Kidney (tissue), 14 donors: ENCODE results near the gene PUS7L. TPM values are rescaled to one million over a fixed set of nuclear protein-coding genes. Genes with fewer than 3 reads are reported as not detected.
"Not testable (repeated sequence)": the region's sequence is repeated elsewhere in the genome, so short reads cannot be mapped to it uniquely, and the experiment has no call there.

Source experiments
- DNase-seq, 5 donors: peaks; one replicate each; pipeline ENCODE4 v3.0.0-alpha.2; 2013 to 2020
- FAIRE-seq: peaks from 2 replicates; lab custom pipeline; 2012; peaks lifted over from hg19 to GRCh38; lab: Jason Lieb, UNC
- H3K27ac ChIP-seq, 2 donors: one replicate each; pipeline ENCODE4 v1.7.0; 2013; ENCODE audit warnings: low read depth in 2 of 2, low read length in 2 of 2, inconsistent platforms in 1 of 2
- H3K27me3 ChIP-seq: one replicate; pipeline ENCODE4 v1.7.1; 2013; ENCODE audit warnings: low read length, inconsistent platforms; ENCODE audit not compliant: control insufficient read depth, insufficient read depth
- H3K36me3 ChIP-seq, 3 donors: one replicate each; pipeline versions ENCODE4 v1.7.0 to v1.7.1; 2013; ENCODE audit warnings: low read length in 3 of 3, control low read depth in 1 of 3, inconsistent platforms in 1 of 3; ENCODE audit not compliant: insufficient read depth in 3 of 3, control insufficient read depth in 2 of 3
- H3K4me1 ChIP-seq, 3 donors: one replicate each; pipeline versions ENCODE4 v1.7.0 to v1.7.1; 2013; ENCODE audit warnings: low read length in 3 of 3, inconsistent platforms in 1 of 3, low read depth in 1 of 3; ENCODE audit not compliant: control insufficient read depth in 2 of 3, insufficient read depth in 2 of 3
- H3K4me3 ChIP-seq, 3 donors: one replicate each; pipeline versions ENCODE4 v1.7.0 to v1.8.1; 2013; ENCODE audit warnings: low read length in 3 of 3, control low read depth in 1 of 3, inconsistent platforms in 1 of 3
- H3K9ac ChIP-seq, 3 donors: one replicate each; pipeline versions ENCODE4 v1.7.0 to v1.7.1; 2013; ENCODE audit warnings: low read length in 3 of 3, control low read depth in 1 of 3, inconsistent platforms in 1 of 3
- H3K9me3 ChIP-seq, 3 donors: one replicate each; pipeline versions ENCODE4 v1.7.0 to v1.7.1; 2013; ENCODE audit warnings: low read length in 3 of 3, control low read depth in 1 of 3, inconsistent platforms in 1 of 3; ENCODE audit not compliant: control insufficient read depth in 2 of 3, insufficient read depth in 1 of 3
- CTCF ChIP-seq: IDR thresholded peaks from 3 replicates; pipeline ENCODE4 v1.5.1; 2012; ENCODE audit warnings: mild to moderate bottlenecking, moderate library complexity, borderline replicate concordance; ENCODE audit not compliant: insufficient read depth; ENCODE audit errors: extremely low read depth
- intact Hi-C: fragments of 100-400 bp; cut with DNase I; formaldehyde crosslinking; loops from one replicate; pipeline ENCODE4 v1.11.1; 2022
- polyA plus RNA-seq: library from polyadenylated mRNA; stranded (reverse); fragments of 350-450 nt; fragmentation: Illumina TruSeq; extraction: RNeasy Lipid Tissue Mini Kit (QIAGEN cat#74804); gene quantifications from one replicate; pipeline ENCODE4 v1.2.3, GENCODE V29; 2014; ENCODE audit warnings: low read depth, low replicate concordance; ENCODE audit not compliant: insufficient read depth
- total RNA-seq: library from RNA; stranded (reverse); fragmentation: NEBNext Ultra II Directional; extraction: Animal tissue kit (Norgen Biotek cat#: 25700); gene quantifications from one replicate; pipeline ENCODE4 v1.2.1, GENCODE V29; 2021
- donor health status: control.
- donor health status: control.
- donor health status: control.
- donor health status: control.
- donor health status: control.
- donor health status: DM: yes; HTN: yes; CAD: no.
- donor health status: Normal renal cell carcinoma (clear cell type).

The PUS7L gene
- total and polyA plus RNA-seq, 2 donors from 2014 or later: 1.8 to 14.5 TPM

- H3K27ac ChIP-seq, FAIRE-seq, intact Hi-C loops, H3K4me3 ChIP-seq, H3K36me3 ChIP-seq, H3K27me3 ChIP-seq, DNase-seq, H3K9me3 ChIP-seq, H3K4me1 ChIP-seq, H3K9ac ChIP-seq: not testable (repeated sequence)
Observed at GRCh38 chr12:43701194-43701593, 57.4 kb downstream of the PUS7L start.

DNA sequence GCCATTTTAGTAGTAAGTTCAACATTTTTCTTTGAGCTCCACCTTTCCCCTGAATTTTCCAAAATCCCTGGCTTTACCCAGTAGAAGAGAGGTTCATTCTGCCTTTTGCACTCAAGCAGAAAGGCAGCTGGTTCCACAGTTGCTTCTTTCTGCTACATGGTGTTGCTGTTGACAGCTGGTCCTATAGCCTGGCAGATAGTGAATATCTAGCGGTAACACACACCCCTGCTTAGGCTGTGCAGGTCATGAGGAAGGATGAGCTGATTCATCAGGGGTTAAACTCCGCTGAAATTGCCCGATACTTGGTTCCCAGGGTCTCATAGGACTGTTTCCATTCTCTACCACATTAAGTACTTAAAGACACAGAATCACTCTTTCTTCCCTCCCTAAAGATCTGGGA is 62.4 kb downstream of the PUS7L start:
- no peaks in the 10 kb centered on the region for H3K27me3 ChIP-seq
- DNase-seq (no peak), FAIRE-seq (no peak)
- intact Hi-C loops: no loop called here
- no peak for TF ChIP-seq CTCF
- no peak overlapping the region for H3K9ac ChIP-seq
- H3K27ac ChIP-seq: no peak overlapping the region
- no peak overlapping the region for H3K4me3 ChIP-seq
- H3K36me3 ChIP-seq: no peaks in the 10 kb centered on the region
- no peaks in the 10 kb centered on the region for H3K4me1 ChIP-seq
- no peaks in the 10 kb centered on the region for H3K9me3 ChIP-seq

- DNase-seq (no peak), FAIRE-seq (no peak)
- H3K4me1 ChIP-seq: no peaks in the 10 kb centered on the region
- no peaks in the 10 kb centered on the region for H3K9me3 ChIP-seq
- H3K27ac ChIP-seq: no peak overlapping the region
- H3K4me3 ChIP-seq: no peak overlapping the region
- no peaks in the 10 kb centered on the region for H3K27me3 ChIP-seq
- no peak overlapping the region for H3K9ac ChIP-seq
- H3K36me3 ChIP-seq: no peaks in the 10 kb centered on the region
- TF ChIP-seq CTCF: no peak
- intact Hi-C loops: no loop called here
Observed at GRCh38 chr12:43694879-43695278, 63.7 kb downstream of the PUS7L start.

DNA sequence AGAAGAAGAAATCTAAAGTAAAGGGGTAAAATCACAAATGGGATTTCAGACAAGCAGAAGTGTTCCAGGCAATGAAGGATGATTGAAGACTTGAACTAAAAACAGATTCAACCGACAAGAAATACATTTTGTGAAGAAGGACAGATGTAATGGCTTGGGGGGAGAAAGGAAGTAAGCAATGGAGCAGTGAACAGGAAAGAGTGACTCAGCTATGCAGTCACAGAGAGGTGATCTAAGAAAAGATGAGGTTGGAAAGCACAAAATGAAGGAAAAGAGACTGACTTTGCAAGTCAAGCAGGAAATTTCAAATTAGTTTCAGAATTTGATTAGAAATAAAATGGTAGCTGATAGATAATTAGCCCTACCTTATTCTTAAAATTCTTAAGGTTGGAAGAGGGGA is 66.5 kb downstream of the PUS7L start:
- no peaks in the 10 kb centered on the region for H3K9me3 ChIP-seq
- H3K4me3 ChIP-seq: no peak overlapping the region
- H3K27ac ChIP-seq: no peak overlapping the region
- H3K27me3 ChIP-seq: no peaks in the 10 kb centered on the region
- intact Hi-C loops: no loop called here
- DNase-seq (no peak), FAIRE-seq (no peak)
- H3K9ac ChIP-seq: no peak overlapping the region
- TF ChIP-seq CTCF: no peak
- H3K36me3 ChIP-seq: no peaks in the 10 kb centered on the region
- no peaks in the 10 kb centered on the region for H3K4me1 ChIP-seq

- H3K4me1 ChIP-seq, intact Hi-C loops, FAIRE-seq, H3K27ac ChIP-seq, H3K27me3 ChIP-seq, H3K4me3 ChIP-seq, H3K9me3 ChIP-seq, H3K9ac ChIP-seq, H3K36me3 ChIP-seq: not testable (repeated sequence)
- peak in 1 of 5 donors; percentile 16 for DNase-seq
Observed at GRCh38 chr12:43685491-43685890, 73.1 kb downstream of the PUS7L start.
